Activated CD8-positive, alpha-beta memory T cell treated with anti-CD3 and anti-CD28 coated beads, Interleukin-2, amount 50 U/mL, for 1 hour (primary cell): Measurements from ENCODE around the gene OR2V2.
"Not testable (repeated sequence)": the region's sequence is repeated elsewhere in the genome, so short reads cannot be mapped to it uniquely, and the experiment has no call there.

Experiments used
- DNase-seq: peaks from one replicate; pipeline ENCODE4 v3.0.0-alpha.2; 2020; ENCODE audit errors: extremely low read depth

The OR2V2 gene

DNA sequence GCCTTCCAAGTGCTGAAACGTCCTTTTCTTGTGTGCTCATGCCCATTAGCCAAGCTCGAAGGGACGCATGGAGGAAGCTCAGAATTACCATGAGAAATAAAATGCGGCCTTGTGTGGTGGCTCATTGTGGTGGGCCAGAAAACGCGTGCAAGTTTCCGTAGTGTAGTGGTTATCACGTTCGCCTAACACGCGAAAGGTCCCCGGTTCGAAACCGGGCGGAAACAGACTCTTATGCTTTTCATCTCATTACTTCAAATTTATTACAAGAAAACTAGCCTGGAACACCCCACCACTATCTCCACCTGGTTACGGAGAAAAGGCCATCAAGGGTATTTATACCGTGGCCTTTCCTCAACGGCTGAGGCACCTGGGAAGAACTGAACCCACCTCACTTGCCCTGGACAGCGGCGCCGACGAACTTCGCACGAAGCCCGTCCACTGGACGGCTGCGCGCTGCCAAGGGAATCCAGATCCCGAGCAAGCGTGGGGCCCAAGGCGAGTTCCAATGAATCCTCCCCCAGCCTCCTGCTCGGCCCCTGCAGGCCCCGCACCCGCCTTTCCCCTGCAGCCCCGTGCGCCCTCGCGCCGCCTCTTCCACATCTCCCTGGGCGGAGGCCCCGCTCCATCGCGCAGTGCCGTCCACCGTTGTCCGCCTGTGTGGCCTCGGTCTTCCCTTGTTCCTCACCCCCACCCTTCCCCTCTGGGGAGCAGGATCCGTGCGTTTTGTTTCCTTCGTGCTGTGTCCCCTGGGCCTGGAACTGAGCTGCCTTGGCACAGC lies 22.3 kb downstream of the OR2V2 start:
- not testable (repeated sequence) for DNase-seq

DNA sequence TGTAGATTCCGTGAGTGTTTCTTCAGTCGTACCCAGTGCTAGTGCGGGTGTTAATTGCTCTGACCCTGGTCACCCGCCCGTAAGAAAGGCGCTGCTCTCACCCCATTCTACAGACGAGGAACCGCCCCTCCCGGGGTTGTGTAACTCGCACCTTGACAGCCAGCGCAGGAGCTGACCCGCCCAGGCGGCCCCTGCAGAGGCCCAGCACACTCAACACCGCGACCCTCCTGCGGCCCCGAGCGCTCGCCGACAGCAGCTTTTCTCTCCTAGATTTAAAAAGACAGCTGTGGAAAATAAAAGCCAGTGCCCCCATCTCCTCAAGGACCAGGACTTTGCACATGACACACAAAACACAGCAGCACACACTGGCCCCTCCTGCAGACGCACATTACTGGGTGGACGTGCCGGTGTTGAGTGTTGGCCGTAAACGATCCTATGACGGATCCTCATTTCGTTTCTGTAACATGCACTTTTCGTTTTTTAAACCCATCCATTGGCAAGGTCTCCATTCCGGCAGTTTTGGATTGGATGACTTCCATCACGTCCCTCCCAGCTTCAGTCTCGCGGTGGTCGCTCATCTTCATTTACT lies 22.9 kb downstream of the OR2V2 start:
- no peak for DNase-seq

DNA sequence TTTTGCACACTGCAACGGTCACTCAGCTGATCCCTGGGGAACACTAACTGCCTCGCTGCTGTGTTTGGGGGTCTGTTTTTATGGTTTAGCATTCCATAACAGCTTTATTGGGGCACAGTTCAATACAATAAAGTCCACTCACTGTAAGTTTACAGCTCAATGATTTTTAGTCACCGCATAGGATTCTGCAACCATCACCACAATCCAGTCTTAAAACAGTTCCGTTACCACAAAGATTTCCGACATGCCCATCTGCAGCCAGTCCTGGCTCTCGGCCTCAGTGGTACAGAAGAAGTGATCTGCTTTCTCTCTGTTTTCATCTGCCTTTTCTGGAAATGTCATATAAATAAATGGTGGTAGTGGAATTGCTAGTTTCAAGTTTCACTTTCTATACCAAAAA lies 23.6 kb downstream of the OR2V2 start:
- DNase-seq = no peak

DNA sequence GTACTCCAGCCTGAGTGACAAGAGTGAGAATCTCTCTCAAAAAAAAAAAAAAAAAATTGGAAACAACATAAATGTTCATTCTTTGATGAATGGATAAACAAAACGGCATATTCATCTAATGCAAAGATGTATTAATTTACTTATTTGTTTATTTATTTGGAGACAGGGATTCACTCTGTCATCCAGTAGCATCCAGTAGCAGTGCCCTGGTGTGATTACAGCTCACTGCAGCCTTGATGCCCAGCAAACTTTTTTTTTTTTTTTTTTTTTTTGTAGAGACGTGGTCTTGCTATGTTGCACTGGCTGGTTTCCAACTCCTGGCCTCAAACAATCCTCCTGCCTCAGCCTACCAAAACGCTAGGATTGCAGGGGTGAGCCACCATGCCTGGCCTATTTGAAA lies 24.4 kb downstream of the OR2V2 start:
- DNase-seq = no peak

DNA sequence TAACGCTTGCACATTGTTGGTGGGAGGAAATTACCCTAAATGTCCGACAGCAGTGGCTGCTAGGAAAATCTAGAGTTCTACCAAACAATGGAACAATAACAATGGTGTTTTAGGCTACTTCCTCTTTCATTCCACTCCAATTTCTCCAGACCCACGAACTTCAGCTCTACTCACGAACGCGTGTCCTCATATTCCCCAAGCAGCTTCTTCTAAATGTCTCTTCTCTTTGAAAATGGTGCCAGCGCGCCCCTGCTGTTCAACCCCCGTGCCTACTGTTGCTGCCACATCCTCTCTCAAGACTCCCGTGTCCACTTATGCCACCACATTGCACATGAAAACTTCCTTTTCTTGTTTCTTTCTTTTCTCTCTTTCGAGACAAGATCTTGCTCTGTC lies 25.6 kb downstream of the OR2V2 start:
- no peak for DNase-seq

DNA sequence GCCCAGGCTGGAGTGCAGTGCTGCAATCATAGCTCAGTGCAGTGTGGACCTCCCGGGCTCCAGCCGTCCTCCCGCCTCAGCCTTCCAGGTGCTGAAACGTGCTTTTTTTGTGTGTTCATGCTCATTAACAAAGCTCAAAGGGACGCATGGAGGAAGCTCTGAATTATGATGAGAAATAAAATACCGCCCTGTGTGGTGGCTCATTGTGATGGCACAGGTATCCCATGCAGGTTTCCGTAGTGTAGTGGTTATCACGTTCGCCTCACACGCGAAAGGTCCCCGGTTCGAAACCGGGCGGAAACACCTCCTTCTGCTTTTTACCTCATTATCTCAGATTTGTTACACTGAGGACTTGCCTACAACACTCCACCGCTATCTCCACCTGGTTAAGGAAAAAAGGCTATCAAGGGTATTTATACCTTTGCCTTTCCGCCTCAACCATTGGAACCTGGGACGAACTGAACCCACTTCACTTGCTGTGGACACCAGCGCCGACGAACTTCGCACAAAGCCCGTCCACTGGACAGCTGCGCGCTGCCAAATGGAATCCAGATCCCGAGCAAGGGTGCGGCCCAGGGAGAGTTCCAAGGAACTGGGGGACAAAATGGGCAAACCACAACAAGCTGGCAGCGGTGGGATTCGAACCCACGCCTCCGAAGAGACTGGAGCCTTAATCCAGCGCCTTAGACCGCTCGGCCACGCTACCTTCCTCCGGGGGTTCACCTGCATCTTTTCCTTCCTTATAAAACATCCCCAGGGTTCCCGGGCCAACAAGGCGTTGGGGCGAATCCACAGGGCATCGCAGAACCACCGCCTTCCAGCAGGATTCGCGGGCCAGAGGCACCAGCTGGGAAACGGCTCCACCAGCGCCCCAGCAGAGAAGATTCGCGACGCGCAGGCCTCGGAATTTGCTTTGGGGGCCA lies 26.3 kb downstream of the OR2V2 start:
- DNase-seq = no peak

DNA sequence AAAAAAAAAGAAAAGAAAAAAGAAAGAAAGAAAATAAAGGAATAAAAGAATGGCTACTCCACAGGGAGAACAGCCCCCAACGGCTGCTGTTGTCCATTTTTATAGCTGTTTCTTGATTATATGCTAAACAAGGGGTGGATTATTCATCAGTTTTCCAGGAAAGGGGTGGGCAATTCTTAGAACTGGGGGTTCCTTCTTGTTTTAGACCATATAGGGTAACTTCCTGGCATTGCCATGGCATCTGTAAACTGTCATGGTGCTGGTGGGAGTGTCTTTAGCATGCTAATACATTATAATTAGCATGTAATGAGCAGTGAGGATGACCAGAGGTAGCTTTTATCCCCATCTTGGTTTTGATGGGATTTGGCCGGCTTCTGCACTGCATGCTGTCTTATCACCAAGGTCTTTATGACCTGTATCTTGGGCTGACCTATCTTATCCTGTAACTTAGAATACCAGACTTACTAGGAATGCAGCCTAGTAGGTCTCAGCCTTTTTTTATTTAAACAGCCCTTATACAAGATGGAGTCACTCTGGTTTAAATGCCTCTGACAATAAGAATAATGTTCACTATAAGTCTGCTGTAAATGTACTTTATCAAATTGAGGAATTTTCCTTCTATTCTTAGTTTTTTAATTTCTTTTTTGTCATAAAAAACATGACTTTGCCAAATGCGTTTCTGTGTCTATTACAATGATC lies 29.0 kb downstream of the OR2V2 start:
- DNase-seq = no peak

DNA sequence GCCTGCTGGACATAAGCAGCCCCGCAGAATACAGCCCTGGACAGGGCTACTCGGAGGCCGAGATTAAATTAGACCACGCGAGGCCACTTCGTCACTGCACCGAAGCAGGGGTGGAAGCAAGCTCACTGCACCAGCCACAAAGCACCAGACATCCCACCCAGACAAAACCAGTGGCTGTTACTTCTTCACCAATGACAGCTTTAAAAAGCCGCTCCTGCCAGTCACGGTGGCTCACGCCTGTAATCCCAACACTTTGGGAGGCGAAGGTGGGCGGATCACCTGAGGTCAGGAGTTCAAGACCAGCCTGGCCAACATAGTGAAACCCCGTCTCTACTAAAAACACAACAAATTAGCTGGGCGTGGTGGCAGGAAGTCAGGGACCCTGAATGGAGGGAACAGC lies 30.2 kb downstream of the OR2V2 start:
- DNase-seq = not testable (repeated sequence)

DNA sequence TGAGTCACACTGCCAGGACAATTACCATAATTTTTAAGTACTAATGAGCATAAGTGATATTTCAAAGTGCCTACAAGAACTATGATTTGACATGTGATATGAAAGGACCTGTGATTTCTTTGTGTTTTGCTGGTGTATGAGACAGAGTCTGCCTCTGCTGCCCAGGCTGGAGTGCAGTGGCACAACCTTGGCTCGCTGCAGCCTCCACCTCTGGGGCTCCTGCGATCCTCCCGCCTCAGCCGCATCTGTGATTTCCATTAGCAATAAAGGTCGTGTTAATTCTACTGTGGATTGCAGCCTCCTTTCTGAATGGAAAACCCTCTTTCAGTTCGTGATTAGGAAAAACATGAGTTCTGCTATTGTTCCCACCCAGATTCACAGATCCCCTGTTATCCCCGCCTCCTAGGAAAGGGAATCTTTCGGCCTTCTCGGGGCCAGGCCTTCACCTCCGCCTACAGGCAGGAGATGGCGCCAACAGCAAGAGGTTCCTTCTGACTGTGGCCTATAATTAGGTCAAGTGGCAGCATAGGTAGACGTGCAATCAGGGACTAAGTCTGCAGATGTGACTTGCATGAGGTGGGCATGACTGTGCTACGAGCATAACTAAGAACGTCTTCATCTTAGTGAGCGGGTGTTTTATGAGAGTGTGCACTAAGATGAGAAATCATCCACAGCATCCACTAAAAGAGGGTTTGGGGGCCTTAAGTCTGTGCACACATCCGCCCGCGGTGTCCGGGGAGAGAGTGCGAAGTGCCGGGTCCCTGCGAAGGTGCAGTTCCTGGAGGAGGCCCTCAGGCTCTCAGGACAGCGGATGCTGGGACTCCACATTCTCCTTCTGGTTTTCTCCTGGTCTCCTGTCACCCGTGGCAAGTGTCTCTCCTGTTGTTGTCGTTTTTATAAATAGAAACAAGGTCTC lies 34.5 kb downstream of the OR2V2 start:
- DNase-seq = no peak

DNA sequence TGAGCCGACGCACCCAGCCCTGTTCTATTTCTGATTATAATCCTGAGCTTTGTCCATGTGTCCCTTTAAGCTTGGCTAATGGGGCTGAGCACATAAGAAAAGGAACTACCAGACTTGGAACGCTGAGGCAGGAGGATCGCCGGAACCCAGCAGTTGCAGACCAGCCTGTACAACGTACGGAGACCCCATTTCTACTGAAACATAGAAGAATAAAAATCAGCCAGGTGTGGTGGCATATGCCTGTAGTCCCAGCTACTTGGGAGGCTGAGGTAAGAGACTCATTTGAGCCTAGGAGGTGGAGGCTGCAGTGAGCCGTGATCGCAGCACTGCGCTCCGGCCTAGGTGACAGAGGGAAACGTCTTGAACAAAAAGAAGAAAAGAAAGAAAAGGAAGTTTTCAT lies 35.3 kb downstream of the OR2V2 start:
- no peak for DNase-seq

DNA sequence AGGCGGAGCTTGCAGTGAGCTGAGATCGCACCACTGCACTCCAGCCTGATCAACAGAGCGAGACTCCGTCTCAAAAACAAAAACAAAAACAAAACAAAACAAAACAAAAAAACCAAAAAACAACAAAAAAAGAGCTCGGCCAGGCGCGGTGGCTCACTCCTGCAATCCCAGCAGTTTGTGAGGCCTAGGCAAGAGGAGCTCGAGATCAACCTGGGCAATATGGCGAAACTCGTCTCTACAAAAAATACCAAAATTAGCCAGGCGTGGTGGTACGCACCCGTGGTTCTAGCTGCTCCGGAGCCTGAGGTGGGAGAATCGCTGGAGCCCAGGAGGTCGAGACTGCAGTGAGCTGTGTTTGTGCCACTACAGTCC lies 37.4 kb downstream of the OR2V2 start:
- DNase-seq = no peak

DNA sequence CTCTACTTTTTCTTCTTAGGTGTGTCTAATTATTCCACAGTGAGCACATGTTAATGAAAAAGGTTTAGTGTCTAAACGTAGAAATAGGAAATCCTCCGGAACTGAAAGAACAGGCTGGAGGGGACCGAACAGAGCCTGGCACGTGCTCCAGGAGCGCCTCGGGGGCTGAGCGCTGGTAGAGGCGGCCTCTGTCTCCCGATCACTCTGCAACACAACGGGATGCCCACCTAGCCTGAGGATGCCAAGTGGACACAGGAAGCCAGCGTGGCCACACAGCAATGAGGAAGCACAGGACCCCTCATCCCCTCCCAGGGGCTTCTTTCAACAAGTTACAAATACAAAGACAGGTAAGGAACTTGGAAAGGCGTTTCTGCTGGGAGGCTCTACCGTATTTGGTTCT lies 38.2 kb downstream of the OR2V2 start:
- no peak for DNase-seq

DNA sequence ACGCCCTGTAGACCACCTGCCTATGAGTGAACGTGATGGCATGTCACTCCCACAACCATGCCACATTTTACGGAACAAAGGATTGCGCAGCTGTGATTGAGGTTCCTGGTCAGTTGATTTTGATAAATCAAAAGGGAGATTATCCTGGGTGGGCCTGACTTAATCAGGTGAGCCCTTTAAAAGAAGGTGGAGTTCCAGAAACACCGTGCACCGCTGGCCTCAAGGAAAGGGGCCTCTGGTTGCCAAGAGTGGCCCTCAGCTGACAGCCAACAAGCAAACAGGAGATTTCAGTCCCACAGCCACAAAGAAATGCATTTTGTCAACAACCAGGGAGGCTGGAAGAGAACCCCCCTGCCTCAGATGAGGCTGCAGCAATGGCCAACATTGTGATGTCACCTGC lies 38.6 kb downstream of the OR2V2 start:
- no peak for DNase-seq

DNA sequence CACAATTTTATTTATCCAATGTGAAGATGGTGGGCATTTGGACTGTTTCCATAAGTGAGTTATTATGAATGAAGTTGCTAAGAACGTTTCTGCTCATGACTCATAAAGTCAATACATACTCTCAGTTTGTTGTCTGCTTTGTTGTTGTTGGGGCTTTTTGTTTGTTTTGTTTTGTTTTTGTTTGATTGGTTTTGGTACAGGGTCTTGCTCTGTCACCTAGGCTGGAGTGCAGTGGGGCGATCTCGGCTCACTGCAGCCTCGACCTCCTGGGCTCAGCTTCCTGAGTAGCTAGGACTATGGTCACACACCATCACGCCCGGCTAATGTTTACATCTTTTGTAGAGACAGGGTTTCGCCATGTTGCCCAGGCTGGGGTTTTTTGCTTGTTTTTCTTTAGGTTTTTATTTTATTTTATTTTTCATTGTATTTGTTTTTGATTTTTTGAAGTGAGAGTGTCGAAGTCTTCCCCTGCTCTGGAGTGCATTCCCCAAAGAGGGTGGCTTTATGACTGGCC lies 39.7 kb downstream of the OR2V2 start:
- DNase-seq = no peak

DNA sequence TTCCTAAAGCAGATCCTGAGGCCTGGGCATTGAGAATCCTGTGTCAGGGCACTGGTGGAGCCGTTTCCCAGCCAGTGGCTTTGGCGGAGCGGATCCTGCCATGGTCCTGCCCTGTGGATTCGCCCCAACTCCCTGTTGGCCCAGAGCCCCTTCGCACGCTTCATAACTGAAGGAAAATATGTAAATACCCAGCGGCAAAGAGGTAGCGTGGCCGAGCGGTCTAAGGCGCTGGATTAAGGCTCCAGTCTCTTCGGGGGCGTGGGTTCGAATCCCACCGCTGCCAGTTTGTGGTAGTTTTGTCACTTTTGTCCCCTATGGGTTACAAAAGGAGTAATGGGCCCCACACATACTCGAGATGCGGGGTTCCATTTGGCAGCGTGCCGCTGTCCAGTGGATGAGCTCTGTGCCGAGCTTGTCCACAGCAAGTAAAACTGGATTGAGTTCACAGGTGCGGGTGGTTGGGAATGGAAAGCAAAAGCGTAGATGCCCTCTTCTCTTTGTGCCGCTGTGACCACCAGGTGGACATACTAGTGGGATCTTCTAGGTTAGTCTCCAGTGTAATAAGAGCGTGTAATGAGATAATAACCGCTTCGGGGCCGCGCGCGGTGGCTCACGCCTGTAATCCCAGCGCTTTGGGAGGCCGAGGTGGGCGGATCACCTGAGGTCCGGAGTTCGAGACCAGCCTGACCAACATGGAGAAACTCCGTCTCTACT lies 40.3 kb downstream of the OR2V2 start:
- no peak for DNase-seq

DNA sequence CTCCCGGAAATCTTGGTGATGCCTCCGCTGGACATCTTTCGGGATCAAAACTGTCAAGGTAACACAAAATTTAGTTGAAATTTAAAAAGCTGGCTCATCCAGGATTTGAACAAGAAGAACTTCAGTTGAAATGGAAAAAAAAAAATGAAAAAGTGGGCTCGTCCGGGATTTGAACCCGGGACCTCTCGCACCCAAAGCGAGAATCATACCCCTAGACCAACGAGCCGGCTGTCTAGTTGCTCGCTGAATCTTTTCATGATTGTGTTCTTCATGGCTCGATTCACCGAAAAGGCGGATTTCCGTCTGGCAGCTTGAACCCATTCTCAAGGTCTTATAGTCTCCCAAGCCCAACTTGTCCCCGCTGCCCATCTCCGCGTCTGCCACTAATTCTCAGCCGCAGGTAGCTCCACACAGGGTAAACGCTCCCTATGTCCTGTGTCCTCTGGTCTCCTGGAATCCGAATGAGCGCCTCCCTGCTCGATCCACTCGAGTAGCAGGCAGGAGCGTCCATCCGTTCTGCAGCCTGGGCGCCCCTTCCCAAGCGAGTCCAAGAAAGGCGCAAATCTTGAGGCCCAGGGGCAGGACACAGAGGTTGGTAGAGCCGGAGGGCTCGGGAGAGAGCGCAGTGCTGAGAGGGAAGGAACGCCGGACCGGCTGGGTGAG lies 41.4 kb downstream of the OR2V2 start:
- DNase-seq = no peak

DNA sequence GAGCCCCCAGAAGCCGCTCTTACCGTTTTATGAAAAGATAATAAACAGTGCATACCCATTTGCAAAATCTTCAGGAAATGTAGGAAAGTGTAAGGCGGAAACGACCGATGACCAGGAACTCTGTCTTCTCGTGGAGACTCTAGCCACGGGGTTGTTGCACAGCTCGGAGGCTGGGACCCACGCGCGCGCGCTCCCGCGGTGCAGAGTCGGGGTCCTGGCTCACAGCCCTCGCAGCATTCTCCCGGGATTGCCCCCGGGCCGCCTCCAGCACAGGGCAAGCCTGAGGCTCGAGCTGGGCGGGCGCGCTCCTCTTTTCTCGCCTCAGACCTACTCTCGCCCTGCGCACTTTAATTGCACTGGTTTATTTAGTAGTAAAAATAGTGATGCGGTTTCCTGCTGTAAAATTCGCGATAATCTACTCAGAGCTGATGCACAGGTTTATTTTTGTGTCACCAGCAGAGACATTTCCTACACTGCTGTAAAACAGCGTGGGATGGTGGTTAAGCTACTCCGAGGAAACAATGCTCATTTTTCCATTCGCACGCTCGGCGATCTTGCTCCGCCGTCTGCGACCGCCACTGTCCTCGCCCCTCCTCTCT lies 42.1 kb downstream of the OR2V2 start:
- no peak for DNase-seq

DNA sequence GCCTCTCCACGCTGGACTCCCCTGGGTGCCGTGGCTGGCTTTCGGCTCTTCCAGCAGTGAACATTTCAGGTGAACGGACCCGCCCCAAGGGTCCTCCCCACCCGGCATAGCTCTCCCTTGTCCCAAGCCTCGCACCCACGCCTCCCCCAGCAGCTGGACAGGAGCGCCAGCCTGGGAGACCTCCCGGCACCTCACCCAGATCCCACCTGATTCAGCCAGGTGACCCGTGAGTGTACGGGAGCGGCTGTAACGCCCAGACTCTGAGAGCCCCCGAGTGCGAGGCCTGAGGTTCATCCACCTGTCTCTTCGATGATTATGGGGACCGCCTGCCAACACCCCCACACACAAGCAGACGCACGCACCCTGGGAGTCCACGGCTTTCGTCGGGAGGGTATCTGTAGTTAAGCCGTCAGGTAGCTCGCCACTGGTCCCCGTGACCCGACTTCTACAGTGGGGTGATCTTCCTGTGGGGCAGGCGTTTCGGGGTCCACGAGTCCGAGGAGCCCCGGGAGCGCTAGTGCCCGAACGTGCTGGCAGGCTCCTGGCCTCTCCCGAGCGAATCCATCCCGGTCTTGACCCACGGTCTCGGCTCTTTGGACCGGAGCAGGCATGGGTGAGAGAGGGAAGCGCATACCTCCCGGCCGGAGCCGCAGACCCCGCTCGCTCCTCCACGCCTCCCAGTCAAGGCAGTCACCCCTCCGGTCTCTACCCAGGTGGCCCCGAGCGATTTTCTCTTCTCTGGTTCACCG lies 42.8 kb downstream of the OR2V2 start:
- no peak for DNase-seq
